Muscle of leg (tissue), 11 donors: Measurements from ENCODE around the gene COL8A1. TPM values are rescaled to one million over a fixed set of nuclear protein-coding genes. Genes with fewer than 3 reads are reported as not detected.

ENCODE experiments used
- DNase-seq: peaks from one replicate; pipeline ENCODE4 v3.0.0; 2013
- H3K27ac ChIP-seq: one replicate; pipeline ENCODE4 v1.5.1; 2013; ENCODE audit warnings: mild to moderate bottlenecking, low read length, control low read depth
- H3K27me3 ChIP-seq: one replicate; pipeline ENCODE4 v1.6.1; 2013; ENCODE audit warnings: low read length; ENCODE audit not compliant: control insufficient read depth, insufficient read depth
- H3K36me3 ChIP-seq: one replicate; pipeline ENCODE4 v1.6.1; 2013; ENCODE audit warnings: low read length; ENCODE audit not compliant: control insufficient read depth, insufficient read depth
- H3K4me1 ChIP-seq: one replicate; pipeline ENCODE4 v1.6.1; 2013; ENCODE audit warnings: low read length; ENCODE audit not compliant: control insufficient read depth, insufficient read depth
- H3K4me3 ChIP-seq: one replicate; pipeline ENCODE4 v1.5.1; 2013; ENCODE audit warnings: low read length, control low read depth
- H3K9me3 ChIP-seq: replicated peaks from 2 replicates; pipeline ENCODE4 v1.6.1; 2013; ENCODE audit warnings: low read depth, low read length; ENCODE audit not compliant: control insufficient read depth
- WGBS: methylation state at CpG from one replicate; pipeline ENCODE4 v1.1.5; 2013; ENCODE audit warnings: missing lambda C conversion rate; ENCODE audit not compliant: insufficient coverage; 5-methylcytosine and 5-hydroxymethylcytosine counted together
- polyA plus RNA-seq, 8 donors: library from polyadenylated mRNA; unstranded; fragments of 120-200 nt; gene quantifications; one replicate each; pipeline versions ENCODE4 v1.2.1 to v1.2.3, GENCODE V29; 2013; ENCODE audit warnings: inconsistent platforms in 1 of 8, low replicate concordance in 1 of 8; ENCODE audit not compliant: insufficient read length in 8 of 8, insufficient read depth in 1 of 8
- total RNA-seq: library from RNA; stranded (reverse); fragments of 120-200 nt; gene quantifications from one replicate; pipeline ENCODE4 v1.2.4, GENCODE V29; 2013

COL8A1 gene
- total and polyA plus RNA-seq, 9 donors = 0.44 to 3.7 (median 1.2) TPM

GRCh38 chr3:99753268-99753975, 115.0 kb downstream of the COL8A1 start:
- H3K9me3 ChIP-seq = no peaks in the 10 kb centered on the region
- H3K36me3 ChIP-seq = no peaks in the 10 kb centered on the region
- no peaks in the 10 kb centered on the region for H3K4me1 ChIP-seq
- H3K27me3 ChIP-seq = no peaks in the 10 kb centered on the region
- H3K27ac ChIP-seq = no peak overlapping the region
- 0% methylated on average over 1 of the region's 3 CpGs for WGBS
- no peak overlapping the region for H3K4me3 ChIP-seq
- peak; percentile 82 for DNase-seq

GRCh38 chr3:99755831-99756230, 117.4 kb downstream of the COL8A1 start:
- Histone ChIP-seq H3K27me3 (no peaks in the 10 kb centered on the region), H3K27ac (no peak overlapping the region)
- DNase-seq = no peak

DNA sequence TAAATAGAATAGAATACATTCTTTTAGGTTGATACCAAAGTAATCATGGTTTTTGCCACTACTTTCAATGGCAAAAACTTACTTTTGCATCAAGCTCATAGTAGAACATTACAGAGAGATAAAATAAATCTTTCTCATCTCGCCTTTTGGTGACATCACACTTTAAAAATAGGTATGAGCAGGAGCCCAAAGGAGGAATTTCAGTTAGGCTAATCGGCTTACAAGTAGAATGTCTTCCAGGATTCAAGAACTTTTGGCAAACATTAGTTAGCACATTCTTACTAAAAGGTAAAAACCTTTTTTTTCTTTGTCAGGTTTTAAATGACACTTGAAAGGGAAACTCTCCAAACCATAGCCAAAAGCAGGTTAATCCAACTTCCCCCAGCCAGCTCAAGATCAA, 119.6 kb downstream of the COL8A1 start:
- Histone ChIP-seq H3K27ac (no peak overlapping the region), H3K4me3 (no peak overlapping the region), H3K9me3 (no peaks in the 10 kb centered on the region), H3K36me3 (no peaks in the 10 kb centered on the region), H3K4me1 (no peaks in the 10 kb centered on the region), H3K27me3 (no peaks in the 10 kb centered on the region)
- DNase-seq = no peak
- WGBS = no CpG with 5 or more reads among the region's 2 CpGs

More at GRCh38 chr3:99755831-99756230, 117.4 kb downstream of the COL8A1 start:
- Histone ChIP-seq H3K36me3 (no peaks in the 10 kb centered on the region), H3K4me1 (no peaks in the 10 kb centered on the region), H3K9me3 (no peaks in the 10 kb centered on the region), H3K4me3 (no peak overlapping the region)
- 100% methylated on average over 2 of the region's 6 CpGs for WGBS

GRCh38 chr3:99758502-99759177, 120.2 kb downstream of the COL8A1 start:
- H3K9me3 ChIP-seq = no peaks in the 10 kb centered on the region
- H3K27me3 ChIP-seq = no peaks in the 10 kb centered on the region
- H3K4me3 ChIP-seq = no peak overlapping the region
- no CpG with 5 or more reads among the region's 3 CpGs for WGBS
- H3K4me1 ChIP-seq = no peaks in the 10 kb centered on the region
- no peak for DNase-seq
- H3K27ac ChIP-seq = no peak overlapping the region
- no peaks in the 10 kb centered on the region for H3K36me3 ChIP-seq

- WGBS = no CpG with 5 or more reads among the region's 1 CpG
- Histone ChIP-seq H3K27me3 (no peaks in the 10 kb centered on the region), H3K4me1 (no peaks in the 10 kb centered on the region), H3K4me3 (no peak overlapping the region), H3K36me3 (no peaks in the 10 kb centered on the region), H3K27ac (no peak overlapping the region), H3K9me3 (no peaks in the 10 kb centered on the region)
- peak; percentile 56 for DNase-seq
Observed at GRCh38 chr3:99760031-99760430, 121.6 kb downstream of the COL8A1 start.

GRCh38 chr3:99760629-99761028, 122.2 kb downstream of the COL8A1 start:
- H3K27ac ChIP-seq = no peak overlapping the region
- H3K36me3 ChIP-seq = no peaks in the 10 kb centered on the region
- no peaks in the 10 kb centered on the region for H3K27me3 ChIP-seq
- no peaks in the 10 kb centered on the region for H3K4me1 ChIP-seq
- H3K9me3 ChIP-seq = no peaks in the 10 kb centered on the region
- DNase-seq = peak; percentile 74
- no CpG with 5 or more reads among the region's 2 CpGs for WGBS
- H3K4me3 ChIP-seq = no peak overlapping the region

- no peaks in the 10 kb centered on the region for H3K9me3 ChIP-seq
Observed at GRCh38 chr3:99761415-99762165, 123.2 kb downstream of the COL8A1 start.

DNA sequence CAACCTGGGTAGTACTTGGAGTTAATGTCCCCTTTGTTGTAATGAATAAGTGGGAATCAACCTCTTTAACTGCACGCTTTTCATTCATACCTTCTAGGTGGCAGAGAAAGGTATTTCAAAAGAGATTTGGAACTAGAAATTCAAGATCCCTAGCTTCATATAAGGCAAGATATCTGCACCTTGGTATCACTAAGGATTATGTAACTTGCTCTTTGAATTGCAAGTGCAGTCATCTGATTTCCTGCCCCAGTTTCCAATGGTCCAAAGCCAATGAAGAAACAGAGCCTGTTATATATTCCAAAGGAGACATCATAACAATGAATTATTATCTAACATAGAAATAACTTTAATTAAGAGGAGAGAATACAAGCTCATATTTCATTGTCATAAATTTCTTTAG, 124.5 kb downstream of the COL8A1 start:
- Histone ChIP-seq H3K36me3 (no peaks in the 10 kb centered on the region), H3K4me1 (no peaks in the 10 kb centered on the region), H3K27me3 (no peaks in the 10 kb centered on the region), H3K4me3 (no peak overlapping the region), H3K27ac (no peak overlapping the region), H3K9me3 (no peaks in the 10 kb centered on the region)
- WGBS = no CpG with 5 or more reads among the region's 1 CpG
- no peak for DNase-seq

More at GRCh38 chr3:99761415-99762165, 123.2 kb downstream of the COL8A1 start:
- WGBS = 60% methylated on average over 1 of the region's 8 CpGs
- DNase-seq = no peak
- Histone ChIP-seq H3K4me1 (no peaks in the 10 kb centered on the region), H3K27me3 (no peaks in the 10 kb centered on the region), H3K27ac (no peak overlapping the region), H3K4me3 (no peak overlapping the region), H3K36me3 (no peaks in the 10 kb centered on the region)

- Histone ChIP-seq H3K27me3 (no peaks in the 10 kb centered on the region), H3K9me3 (no peaks in the 10 kb centered on the region), H3K27ac (no peak overlapping the region), H3K4me3 (no peak overlapping the region), H3K4me1 (no peaks in the 10 kb centered on the region), H3K36me3 (no peaks in the 10 kb centered on the region)
- no peak for DNase-seq
- no CpG with 5 or more reads among the region's 5 CpGs for WGBS
Observed at GRCh38 chr3:99764377-99764776, 126.0 kb downstream of the COL8A1 start.
